ENCODE measurements around the gene PPP4R2. TPM values are rescaled to one million over a fixed set of nuclear protein-coding genes. Genes with fewer than 3 reads are reported as not detected.

The PPP4R2 gene
- total and polyA plus RNA-seq, 9 of the 15 experiments (the other 6 are each of a cell fraction or from before 2014, with no cell fraction given) = 11.0 to 49.6 (median 31.6) TPM

DNA sequence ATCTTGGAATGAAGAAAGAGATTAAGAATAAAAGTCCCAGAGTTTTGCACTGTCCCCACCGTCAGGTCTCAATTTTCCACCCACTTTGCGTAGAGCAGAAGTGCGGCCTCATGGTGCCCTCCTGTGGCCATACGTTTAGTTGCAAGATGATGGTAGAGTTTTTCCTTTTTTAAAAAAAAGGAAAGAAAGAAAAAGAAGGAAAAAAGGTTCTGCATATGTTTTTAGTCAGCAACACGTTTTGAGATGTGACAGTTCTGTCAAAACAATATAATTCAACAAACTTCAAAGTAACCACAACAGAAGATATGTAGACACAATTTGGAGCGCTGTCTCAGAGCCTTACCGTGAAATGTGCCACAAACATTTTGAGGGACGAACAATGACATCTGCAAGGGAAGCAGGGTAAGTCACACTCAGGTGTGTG is 89.5 kb downstream of the PPP4R2 start:
- intact Hi-C loops (cut with micrococcal nuclease) = loop anchor here (1.0 to 10.0 kb wide), 2 partner anchors 148 to 1371 kb away; no protein-coding TSS in a partner anchor
- DNase-seq (ENCODE audit: extremely low read depth in 1 of 4, low spot score in 3 of 4) (peak; percentile 42 to 62 (median 46)), FAIRE-seq (peak; percentile 87), ATAC-seq (peak; percentile 84)
- ChIA-PET POLR2A (no interaction called here), CTCF (ENCODE audit: low intra/inter-chr PET ratio) (interaction anchor here (0.8 to 2.9 kb wide), 2 partner anchors 147 to 1211 kb away, joined by 3 to 21 read pairs; no protein-coding TSS in a partner anchor)
- Histone ChIP-seq H4K20me1 (replicated peaks; ENCODE audit: control insufficient read depth, insufficient read depth, low read length) (no peaks in the 10 kb centered on the region), H3K27ac (ENCODE audit: extremely low read depth, low read depth, low read length) (no peak overlapping the region), H3K79me2 (ENCODE audit: control insufficient read depth, insufficient read depth, low read length) (no peaks in the 10 kb centered on the region), H3K4me3 (no peak overlapping the region), H3K9me3 (replicated peaks; ENCODE audit: control insufficient read depth, insufficient read depth, low read depth, low read length) (no peaks in the 10 kb centered on the region), H2AFZ (ENCODE audit: low read depth, low read length) (0 out of 2 replicates have a peak overlapping the region, but pooled peaks have one; percentile 12), H3K4me2 (ENCODE audit: insufficient read depth, low read length) (no peak overlapping the region), H3K9me1 (ENCODE audit: control insufficient read depth, insufficient read depth, low read length) (no peaks in the 10 kb centered on the region), H3K27me3 (ENCODE audit: control insufficient read depth in 2 of 2, insufficient read depth in 2 of 2, low read length in 2 of 2) (no peaks in the 10 kb centered on the region; a peak in 1 of 5 replicates), H3K4me1 (replicated peaks in 1 of 2; ENCODE audit: control insufficient read depth in 2 of 2, insufficient read depth in 2 of 2, low read length in 2 of 2) (no peaks in the 10 kb centered on the region; a peak in 1 of 5 replicates), H3K9ac (ENCODE audit: insufficient read depth in 1 of 2, low read depth in 2 of 2, low read length in 2 of 2) (no peak overlapping the region), H3K36me3 (ENCODE audit: control insufficient read depth, insufficient read depth, low read length) (no peaks in the 10 kb centered on the region)
- in situ Hi-C loops (cut with MboI) = loop anchor here (25.0 kb wide), 1 partner anchor 1374 kb away; no protein-coding TSS in a partner anchor
- BruUV-seq (replicated peaks) = no TSS peak
- WGBS (ENCODE audit: insufficient coverage, low coverage, missing lambda C conversion rate) = 22% methylated on average over 8 of the region's 8 CpGs
- TF ChIP-seq, protein P1, sequence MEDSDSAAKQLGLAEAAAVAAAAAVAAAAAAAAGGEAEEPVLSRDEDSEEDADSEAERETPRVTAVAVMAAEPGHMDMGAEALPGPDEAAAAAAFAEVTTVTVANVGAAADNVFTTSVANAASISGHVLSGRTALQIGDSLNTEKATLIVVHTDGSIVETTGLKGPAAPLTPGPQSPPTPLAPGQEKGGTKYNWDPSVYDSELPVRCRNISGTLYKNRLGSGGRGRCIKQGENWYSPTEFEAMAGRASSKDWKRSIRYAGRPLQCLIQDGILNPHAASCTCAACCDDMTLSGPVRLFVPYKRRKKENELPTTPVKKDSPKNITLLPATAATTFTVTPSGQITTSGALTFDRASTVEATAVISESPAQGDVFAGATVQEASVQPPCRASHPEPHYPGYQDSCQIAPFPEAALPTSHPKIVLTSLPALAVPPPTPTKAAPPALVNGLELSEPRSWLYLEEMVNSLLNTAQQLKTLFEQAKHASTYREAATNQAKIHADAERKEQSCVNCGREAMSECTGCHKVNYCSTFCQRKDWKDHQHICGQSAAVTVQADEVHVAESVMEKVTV (CRISPR knock-in tag; IDR thresholded peaks at IDR 0.05) = peak; percentile 65
- TF ChIP-seq, protein P2, sequence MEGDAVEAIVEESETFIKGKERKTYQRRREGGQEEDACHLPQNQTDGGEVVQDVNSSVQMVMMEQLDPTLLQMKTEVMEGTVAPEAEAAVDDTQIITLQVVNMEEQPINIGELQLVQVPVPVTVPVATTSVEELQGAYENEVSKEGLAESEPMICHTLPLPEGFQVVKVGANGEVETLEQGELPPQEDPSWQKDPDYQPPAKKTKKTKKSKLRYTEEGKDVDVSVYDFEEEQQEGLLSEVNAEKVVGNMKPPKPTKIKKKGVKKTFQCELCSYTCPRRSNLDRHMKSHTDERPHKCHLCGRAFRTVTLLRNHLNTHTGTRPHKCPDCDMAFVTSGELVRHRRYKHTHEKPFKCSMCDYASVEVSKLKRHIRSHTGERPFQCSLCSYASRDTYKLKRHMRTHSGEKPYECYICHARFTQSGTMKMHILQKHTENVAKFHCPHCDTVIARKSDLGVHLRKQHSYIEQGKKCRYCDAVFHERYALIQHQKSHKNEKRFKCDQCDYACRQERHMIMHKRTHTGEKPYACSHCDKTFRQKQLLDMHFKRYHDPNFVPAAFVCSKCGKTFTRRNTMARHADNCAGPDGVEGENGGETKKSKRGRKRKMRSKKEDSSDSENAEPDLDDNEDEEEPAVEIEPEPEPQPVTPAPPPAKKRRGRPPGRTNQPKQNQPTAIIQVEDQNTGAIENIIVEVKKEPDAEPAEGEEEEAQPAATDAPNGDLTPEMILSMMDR (IDR thresholded peaks at IDR 0.05 in 2 of 3, conservative IDR thresholded peaks at IDR 0.05 in 1 of 3; ENCODE audit: insufficient read depth in 2 of 3, low read depth in 1 of 3, low read length in 3 of 3) = peak; percentile 68 to 79 (median 71)
- TF ChIP-seq RFX1 (IDR thresholded peaks at IDR 0.05) = no peak
- no peak for TF ChIP-seq ILF3 (IDR thresholded peaks at IDR 0.05; ENCODE audit: borderline replicate concordance)
- TF ChIP-seq ZSCAN29 (IDR thresholded peaks at IDR 0.05) = no peak
- TF ChIP-seq SRSF7 (optimal IDR thresholded peaks at IDR 0.05; ENCODE audit: low read depth, low read length) = no peak
- TF ChIP-seq, protein P3, sequence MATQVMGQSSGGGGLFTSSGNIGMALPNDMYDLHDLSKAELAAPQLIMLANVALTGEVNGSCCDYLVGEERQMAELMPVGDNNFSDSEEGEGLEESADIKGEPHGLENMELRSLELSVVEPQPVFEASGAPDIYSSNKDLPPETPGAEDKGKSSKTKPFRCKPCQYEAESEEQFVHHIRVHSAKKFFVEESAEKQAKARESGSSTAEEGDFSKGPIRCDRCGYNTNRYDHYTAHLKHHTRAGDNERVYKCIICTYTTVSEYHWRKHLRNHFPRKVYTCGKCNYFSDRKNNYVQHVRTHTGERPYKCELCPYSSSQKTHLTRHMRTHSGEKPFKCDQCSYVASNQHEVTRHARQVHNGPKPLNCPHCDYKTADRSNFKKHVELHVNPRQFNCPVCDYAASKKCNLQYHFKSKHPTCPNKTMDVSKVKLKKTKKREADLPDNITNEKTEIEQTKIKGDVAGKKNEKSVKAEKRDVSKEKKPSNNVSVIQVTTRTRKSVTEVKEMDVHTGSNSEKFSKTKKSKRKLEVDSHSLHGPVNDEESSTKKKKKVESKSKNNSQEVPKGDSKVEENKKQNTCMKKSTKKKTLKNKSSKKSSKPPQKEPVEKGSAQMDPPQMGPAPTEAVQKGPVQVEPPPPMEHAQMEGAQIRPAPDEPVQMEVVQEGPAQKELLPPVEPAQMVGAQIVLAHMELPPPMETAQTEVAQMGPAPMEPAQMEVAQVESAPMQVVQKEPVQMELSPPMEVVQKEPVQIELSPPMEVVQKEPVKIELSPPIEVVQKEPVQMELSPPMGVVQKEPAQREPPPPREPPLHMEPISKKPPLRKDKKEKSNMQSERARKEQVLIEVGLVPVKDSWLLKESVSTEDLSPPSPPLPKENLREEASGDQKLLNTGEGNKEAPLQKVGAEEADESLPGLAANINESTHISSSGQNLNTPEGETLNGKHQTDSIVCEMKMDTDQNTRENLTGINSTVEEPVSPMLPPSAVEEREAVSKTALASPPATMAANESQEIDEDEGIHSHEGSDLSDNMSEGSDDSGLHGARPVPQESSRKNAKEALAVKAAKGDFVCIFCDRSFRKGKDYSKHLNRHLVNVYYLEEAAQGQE (IDR thresholded peaks at IDR 0.05; ENCODE audit: borderline replicate concordance) = peak; percentile 65
- TF ChIP-seq, protein P3 (CRISPR knock-in tag; IDR thresholded peaks at IDR 0.05; ENCODE audit: low read depth) = no peak
- peak; percentile 66 for TF ChIP-seq ZNF384 (IDR thresholded peaks at IDR 0.05; ENCODE audit: low read depth, low read length)
